Naive thymus-derived CD4-positive, alpha-beta T cell (primary cell): ENCODE results near the gene RPS6KA1. TPM values are rescaled to one million over a fixed set of nuclear protein-coding genes. Genes with fewer than 3 reads are reported as not detected.
"Not testable (repeated sequence)": the region's sequence is repeated elsewhere in the genome, so short reads cannot be mapped to it uniquely, and the experiment has no call there.

Experiments
- ATAC-seq: fragments of 150-1000 bp; cut with Tn5 transposase; 2 replicates; pipeline ENCODE4 v1.10.0; 2021; ENCODE audit warnings: mild to moderate bottlenecking, moderate library complexity
- CTCF ChIA-PET: fragments of 350-600 bp; sonication (Branson Sonifier 250); formaldehyde crosslinking; loops from one replicate; lab custom pipeline; 2021; ENCODE audit warnings: antibody characterized with exemption; lab: Charles Lee
- POLR2A ChIA-PET: fragments of 350-600 bp; sonication (Branson Sonifier 250); formaldehyde crosslinking; loops from one replicate; lab custom pipeline; 2021; ENCODE audit warnings: antibody characterized with exemption, inconsistent platforms; lab: Charles Lee
- DNase-seq, 9 donors: peaks; one replicate each; pipeline versions ENCODE4 v3.0.0 to v3.0.0-alpha.2; 2020 to 2022; ENCODE audit warnings: mixed read lengths in 1 of 9
- H3K27ac ChIP-seq: one replicate; pipeline ENCODE4 v1.7.0; 2013; ENCODE audit warnings: mild to moderate bottlenecking, low read depth, low read length, moderate library complexity
- H3K27me3 ChIP-seq, 2 donors: one replicate each; pipeline ENCODE4 v1.7.0; 2013; ENCODE audit warnings: low read length in 2 of 2, mild to moderate bottlenecking in 2 of 2, moderate library complexity in 2 of 2; ENCODE audit not compliant: control insufficient read depth in 2 of 2, insufficient read depth in 2 of 2
- H3K36me3 ChIP-seq, 3 experiments: 1 replicate in 2 of 3; 2 replicates in 1 of 3; pipeline ENCODE4 v1.7.0; 2013; ENCODE audit warnings: low read length in 3 of 3, mild to moderate bottlenecking in 3 of 3, moderate library complexity in 1 of 3; ENCODE audit not compliant: insufficient read depth in 3 of 3, control insufficient read depth in 2 of 3
- H3K4me1 ChIP-seq, 2 donors: one replicate each; pipeline ENCODE4 v1.7.0; 2013; ENCODE audit warnings: low read length in 2 of 2, mild to moderate bottlenecking in 2 of 2, moderate library complexity in 1 of 2; ENCODE audit not compliant: control insufficient read depth in 2 of 2, insufficient read depth in 2 of 2
- H3K4me3 ChIP-seq: 2 replicates; pipeline ENCODE4 v1.7.0; 2013; ENCODE audit warnings: mild to moderate bottlenecking, low read length
- H3K9me3 ChIP-seq, 3 experiments: 1 replicate in 2 of 3; 2 replicates in 1 of 3; pipeline ENCODE4 v1.7.0; 2013; ENCODE audit warnings: low read length in 3 of 3; ENCODE audit not compliant: control insufficient read depth in 2 of 3
- H3K27ac Mint-ChIP-seq, 9 donors: one replicate each; pipeline ENCODE4 v1.8.0; 2020 to 2022; ENCODE audit warnings: mixed read lengths in 9 of 9, mild to moderate bottlenecking in 8 of 9, moderate library complexity in 5 of 9, inconsistent platforms in 2 of 9
- H3K27me3 Mint-ChIP-seq, 5 donors: one replicate each; pipeline ENCODE4 v1.8.0; 2021 to 2022; ENCODE audit warnings: mixed read lengths in 5 of 5, mild to moderate bottlenecking in 1 of 5
- H3K36me3 Mint-ChIP-seq, 5 donors: one replicate each; pipeline ENCODE4 v1.8.0; 2020 to 2022; ENCODE audit warnings: mixed read lengths in 5 of 5, mild to moderate bottlenecking in 3 of 5, inconsistent platforms in 1 of 5
- H3K4me1 Mint-ChIP-seq, 7 donors: one replicate each; pipeline ENCODE4 v1.8.0; 2020 to 2022; ENCODE audit warnings: mixed read lengths in 7 of 7, mild to moderate bottlenecking in 3 of 7, inconsistent platforms in 1 of 7
- H3K4me3 Mint-ChIP-seq, 10 donors: one replicate each; pipeline ENCODE4 v1.8.0; 2020 to 2022; ENCODE audit warnings: mild to moderate bottlenecking in 10 of 10, mixed read lengths in 10 of 10, moderate library complexity in 6 of 10, inconsistent platforms in 2 of 10
- H3K9me3 Mint-ChIP-seq, 11 donors: one replicate each; pipeline ENCODE4 v1.8.0; 2020 to 2022; ENCODE audit warnings: mixed read lengths in 11 of 11, mild to moderate bottlenecking in 4 of 11, inconsistent platforms in 1 of 11, moderate library complexity in 1 of 11
- intact Hi-C, 2 donors: fragments of 100-400 bp; cut with micrococcal nuclease; formaldehyde crosslinking; loops; one replicate each; pipeline ENCODE4 v1.15.1; 2023
- polyA plus RNA-seq, 2 donors: library from polyadenylated mRNA; unstranded; fragments of 300-500 nt; fragmentation: Illumina TruSeq; gene quantifications; one replicate each; pipeline ENCODE4 v1.2.3, GENCODE V29; 2021
- total RNA-seq, 6 experiments: library from RNA in 5 of 6; stranded (reverse) in 5 of 6; gene quantifications; 1 replicate in 5 of 6; 2 replicates in 1 of 6; pipeline ENCODE4 v1.2.3 and lab custom pipeline; 2021 to 2026

Gene RPS6KA1
- total and polyA plus RNA-seq, 7 experiments from 2014 or later, result 53.8 to 205 (median 109) TPM

DNA sequence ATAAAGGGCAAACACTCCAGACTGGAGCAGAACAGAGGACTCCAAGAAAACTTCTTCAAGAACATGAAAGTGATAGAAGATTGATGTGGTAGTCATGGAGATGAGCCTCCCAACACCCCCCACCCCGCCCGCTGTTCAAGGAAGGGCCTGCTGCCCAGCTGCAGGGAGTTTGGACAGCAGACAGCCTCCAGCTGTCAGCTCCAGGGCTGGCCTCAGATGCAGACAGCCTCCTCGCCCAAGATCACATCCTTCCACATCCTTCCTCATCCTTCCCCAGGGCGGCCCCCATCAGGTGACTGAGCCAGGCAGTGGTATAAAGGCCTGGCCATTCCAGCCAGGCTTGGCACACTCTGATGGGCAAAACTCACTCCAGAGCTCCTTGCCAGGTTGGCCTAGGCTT lies 32.7 kb upstream of the RPS6KA1 start:
- no peak for DNase-seq
- H3K4me1 ChIP-seq, result peaks cover 13 to 15% of the 10 kb centered on the region in 2 donors
- Mint-ChIP-seq H3K4me3 (no peak overlapping the region), H3K27me3 (no peaks in the 10 kb centered on the region), H3K4me1 (peaks cover 2 to 22% (median 5%) of the 10 kb centered on the region in 7 donors), H3K27ac (peak overlapping the region in 3 of 9 donors; percentile 45 to 62 (median 48)), H3K9me3 (no peaks in the 10 kb centered on the region), H3K36me3 (no peaks in the 10 kb centered on the region)
- H3K27ac ChIP-seq, result no peak overlapping the region
- no peaks in the 10 kb centered on the region for H3K27me3 ChIP-seq
- ChIA-PET POLR2A (interaction anchor here (0.5 to 1.9 kb wide), 2 partner anchors 24 to 122 kb away, joined by 3 to 4 read pairs; partner anchors contain the start of gene HMGN2), CTCF (no interaction called here)
- intact Hi-C loops, result no loop called here
- no peak overlapping the region for H3K4me3 ChIP-seq
- no peaks in the 10 kb centered on the region for H3K36me3 ChIP-seq
- ATAC-seq, result no peak
- H3K9me3 ChIP-seq, result no peaks in the 10 kb centered on the region

DNA sequence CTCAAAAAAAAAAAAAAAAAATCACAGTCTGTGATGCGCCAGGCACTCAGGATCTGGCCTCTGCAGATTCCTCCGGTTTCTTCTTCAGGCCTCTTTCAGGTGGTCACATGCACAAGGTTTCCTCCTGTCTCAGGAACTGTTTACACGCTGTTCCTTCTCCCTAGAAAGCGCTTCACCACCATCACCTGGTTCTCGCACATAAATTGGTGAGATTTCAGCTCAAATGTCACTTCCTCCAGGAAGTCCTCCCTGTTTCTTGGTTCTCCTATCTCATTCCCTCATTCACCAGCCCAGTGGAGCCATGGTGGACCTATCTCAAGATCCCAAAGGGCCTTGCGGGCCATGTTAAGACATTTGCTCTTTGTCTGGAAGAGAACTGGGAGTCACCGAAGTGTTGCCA lies 30.7 kb upstream of the RPS6KA1 start:
- Histone ChIP-seq H3K4me1 (peaks cover 16% of the 10 kb centered on the region in 2 donors), H3K4me3 (no peak overlapping the region), H3K27me3 (no peaks in the 10 kb centered on the region), H3K9me3 (no peaks in the 10 kb centered on the region), H3K36me3 (no peaks in the 10 kb centered on the region), H3K27ac (no peak overlapping the region)
- POLR2A ChIA-PET, result interaction anchor here (0.5 to 1.9 kb wide), 3 partner anchors 10 to 89 kb away, joined by 3 to 6 read pairs (median 4); no protein-coding TSS in a partner anchor
- ATAC-seq, result no peak
- DNase-seq, result no peak
- Mint-ChIP-seq H3K9me3 (peaks cover 0 to 2% (median 0%) of the 10 kb centered on the region in 11 donors), H3K27ac (peak overlapping the region in 5 of 9 donors; percentile 38 to 62 (median 57)), H3K4me3 (peak overlapping the region; percentile 8 to 85 (median 51)), H3K27me3 (no peaks in the 10 kb centered on the region), H3K4me1 (peaks cover 3 to 31% (median 11%) of the 10 kb centered on the region in 7 donors), H3K36me3 (no peaks in the 10 kb centered on the region)
- intact Hi-C loops, result no loop called here
- CTCF ChIA-PET, result interaction anchor here (1.1 to 3.2 kb wide), 2 partner anchors 29 to 290 kb away, joined by 3 to 15 read pairs; partner anchors contain the start of gene PIGV

DNA sequence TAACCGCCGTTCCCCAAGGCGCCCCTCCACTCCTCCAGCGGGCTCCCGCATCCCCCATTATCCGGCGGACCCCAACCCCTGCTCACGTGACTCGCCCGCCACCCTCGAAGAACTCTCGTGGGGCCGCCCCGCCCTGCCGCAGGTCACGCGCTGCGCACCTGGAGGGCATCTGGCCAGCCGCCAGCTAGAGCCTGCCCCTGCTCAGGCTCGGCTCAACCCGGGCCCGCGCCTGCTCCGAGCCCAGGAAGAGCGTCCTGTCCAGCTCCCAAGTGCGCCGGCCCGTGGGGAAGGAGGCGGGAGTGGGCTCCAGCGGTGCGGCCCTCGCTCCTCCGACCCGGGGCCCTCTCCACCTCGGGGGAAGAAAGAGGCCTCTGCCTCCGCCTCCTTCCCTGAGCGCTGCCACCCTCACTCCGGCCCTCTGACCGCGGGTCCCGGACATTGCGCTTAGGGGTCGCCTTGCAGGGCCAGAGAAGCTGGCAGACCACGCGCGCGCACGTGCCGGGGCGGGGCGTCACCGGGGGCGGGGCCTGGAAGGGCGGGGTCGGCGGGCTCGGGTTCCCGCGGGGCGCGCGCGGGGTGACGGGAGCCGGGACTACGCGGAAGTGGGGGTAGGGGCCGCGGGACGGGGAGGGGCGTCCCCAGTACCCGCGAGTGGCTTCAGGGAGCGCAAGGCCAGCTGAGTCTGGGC lies 28.9 kb upstream of the RPS6KA1 start:
- Histone ChIP-seq H3K9me3 (no peaks in the 10 kb centered on the region), H3K27ac (peak overlapping the region; percentile 90), H3K36me3 (no peaks in the 10 kb centered on the region), H3K27me3 (no peaks in the 10 kb centered on the region), H3K4me1 (peaks cover 16% of the 10 kb centered on the region in 2 donors), H3K4me3 (peak overlapping the region; percentile 95)
- ATAC-seq (peak; percentile 89), DNase-seq (peak; percentile 76 to 97 (median 86))
- H3K9me3 Mint-ChIP-seq, result peaks cover 0 to 2% (median 0%) of the 10 kb centered on the region in 11 donors
- H3K4me1 Mint-ChIP-seq, result peaks cover 1 to 31% (median 11%) of the 10 kb centered on the region in 7 donors
- POLR2A ChIA-PET, result interaction anchor here (0.6 to 3.0 kb wide), 25 partner anchors 9 to 397 kb away, joined by 3 to 40 read pairs (median 5); partner anchors contain the start of genes DHDDS, HMGN2, PIGV and RPS6KA1
- no peaks in the 10 kb centered on the region for H3K36me3 Mint-ChIP-seq
- CTCF ChIA-PET, result interaction anchor here (0.7 to 3.2 kb wide), 17 partner anchors 11 to 300 kb away, joined by 3 to 19 read pairs (median 5); partner anchors contain the start of genes HMGN2 and PIGV
- no peaks in the 10 kb centered on the region for H3K27me3 Mint-ChIP-seq
- peak overlapping the region; percentile 67 to 91 (median 88) for H3K4me3 Mint-ChIP-seq
- intact Hi-C loops, result loop anchor here (1.0 to 10.0 kb wide), 13 partner anchors 27 to 421 kb away; partner anchors contain the start of genes ARID1A (in 2 of the 2), DHDDS (in 2 of the 2), RPS6KA1 (in 2 of the 2) and HMGN2 (in 1 of the 2)
- peak overlapping the region; percentile 67 to 95 (median 91) for H3K27ac Mint-ChIP-seq

DNA sequence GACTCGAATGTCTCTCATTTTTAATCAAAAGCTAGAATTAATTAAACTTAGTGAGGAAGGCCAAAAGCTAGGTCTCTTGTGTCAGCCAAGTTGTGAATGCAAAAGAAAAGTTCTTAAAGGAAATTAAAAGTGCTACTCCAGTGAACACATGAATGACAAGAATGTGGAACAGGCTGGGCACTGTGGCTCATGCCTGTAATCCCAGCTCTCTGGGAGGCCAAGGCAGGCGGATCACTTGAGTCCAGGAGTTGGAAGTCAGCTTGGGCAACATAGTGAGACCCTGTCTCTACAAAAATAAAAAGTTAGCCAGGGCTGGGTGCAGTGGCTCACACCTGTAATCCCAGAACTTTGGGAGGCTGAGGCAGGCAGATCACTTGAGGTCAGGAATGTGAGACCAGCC lies 18.9 kb upstream of the RPS6KA1 start:
- intact Hi-C loops, H3K36me3 ChIP-seq, H3K4me3 ChIP-seq, DNase-seq, H3K36me3 Mint-ChIP-seq, H3K9me3 ChIP-seq, CTCF ChIA-PET, H3K27ac ChIP-seq, H3K27me3 Mint-ChIP-seq, H3K4me1 Mint-ChIP-seq, H3K9me3 Mint-ChIP-seq, H3K27me3 ChIP-seq, H3K27ac Mint-ChIP-seq, H3K4me1 ChIP-seq, H3K4me3 Mint-ChIP-seq, ATAC-seq: not testable (repeated sequence)
- POLR2A ChIA-PET, result interaction anchor here (0.9 to 1.1 kb wide), 2 partner anchors 11 to 14 kb away, joined by 3 read pairs; no protein-coding TSS in a partner anchor

DNA sequence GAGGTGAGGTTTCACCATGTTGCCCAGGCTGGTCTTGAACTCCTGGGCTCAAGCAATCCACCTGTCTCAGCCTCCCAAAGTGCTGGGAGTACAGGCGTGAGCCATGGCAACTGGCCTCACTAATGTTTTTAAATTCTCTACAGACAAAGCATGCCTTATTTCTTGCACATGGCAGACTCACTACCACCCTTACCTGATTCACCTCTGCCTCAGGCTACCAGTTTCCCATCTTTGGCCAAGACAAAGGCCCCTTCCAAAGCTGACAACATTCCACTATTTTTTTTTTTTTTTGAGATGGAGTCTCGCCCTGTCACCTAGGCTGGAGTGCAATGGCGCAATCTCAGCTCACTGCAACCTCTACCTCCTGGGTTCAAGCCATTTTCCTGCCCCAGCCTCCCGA lies 13.7 kb upstream of the RPS6KA1 start:
- H3K4me1 Mint-ChIP-seq, intact Hi-C loops, H3K27ac ChIP-seq, H3K4me3 Mint-ChIP-seq, H3K36me3 Mint-ChIP-seq, H3K36me3 ChIP-seq, POLR2A ChIA-PET, H3K9me3 Mint-ChIP-seq, H3K27me3 ChIP-seq, ATAC-seq, H3K27ac Mint-ChIP-seq, H3K4me1 ChIP-seq, H3K4me3 ChIP-seq, DNase-seq, H3K9me3 ChIP-seq, CTCF ChIA-PET: not testable (repeated sequence)
- H3K27me3 Mint-ChIP-seq, result peaks cover 0 to 11% (median 0%) of the 10 kb centered on the region in 5 donors

DNA sequence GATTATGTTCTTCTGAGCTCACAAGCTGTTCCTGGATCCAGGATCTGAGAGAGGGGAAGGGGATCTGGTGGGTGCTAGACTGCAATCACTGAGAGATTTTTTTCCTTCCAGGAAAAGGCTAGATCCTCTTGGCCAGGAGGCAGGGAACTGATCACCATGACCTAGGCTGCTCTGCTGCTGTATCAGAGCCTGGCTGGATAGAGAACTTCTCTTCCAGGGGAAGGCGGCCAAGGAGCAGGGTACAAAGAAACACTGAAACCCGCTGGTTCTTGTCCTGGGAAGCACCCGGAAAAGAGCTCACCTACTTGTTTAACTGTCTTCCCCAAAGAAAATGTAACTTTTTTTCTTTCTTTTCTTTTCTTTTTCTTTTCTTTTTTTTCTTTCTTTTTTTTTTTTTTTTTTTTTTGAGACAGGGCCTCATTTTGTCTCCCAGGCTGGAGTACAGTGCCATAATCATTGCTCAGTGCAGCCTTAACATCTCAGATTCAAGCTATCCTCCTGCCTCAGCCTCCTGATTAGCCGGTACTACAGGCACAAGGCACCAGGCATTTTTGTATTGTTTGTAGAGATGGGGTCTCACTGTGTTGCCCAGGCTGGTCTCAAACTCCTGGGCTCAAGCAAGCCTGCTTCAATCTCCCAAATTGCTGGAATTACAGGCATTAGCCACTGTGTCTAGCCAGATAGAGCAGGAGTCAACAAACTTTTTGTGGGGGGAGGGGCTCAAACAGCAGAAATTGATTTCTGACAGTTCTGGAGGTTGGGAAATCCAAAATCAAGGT lies 12.4 kb upstream of the RPS6KA1 start:
- CTCF ChIA-PET, result interaction anchor here (0.6 kb wide), 1 partner anchor 21 kb away, joined by 3 read pairs; no protein-coding TSS in a partner anchor

More for the DNA sequence above, 12.4 kb upstream of the RPS6KA1 start:
- POLR2A ChIA-PET, result no interaction called here
- H3K36me3 ChIP-seq, result no peaks in the 10 kb centered on the region
- H3K27ac ChIP-seq, result no peak overlapping the region
- H3K27me3 ChIP-seq, result no peaks in the 10 kb centered on the region
- H3K4me1 ChIP-seq, result no peaks in the 10 kb centered on the region
- no peaks in the 10 kb centered on the region for H3K36me3 Mint-ChIP-seq
- H3K4me3 ChIP-seq, result no peak overlapping the region
- ATAC-seq (no peak), DNase-seq (no peak)
- H3K9me3 Mint-ChIP-seq, result peaks cover 0 to 6% (median 0%) of the 10 kb centered on the region in 11 donors
- H3K27me3 Mint-ChIP-seq, result peaks cover 0 to 17% (median 0%) of the 10 kb centered on the region in 5 donors
- no peak overlapping the region for H3K4me3 Mint-ChIP-seq
- H3K9me3 ChIP-seq, result no peaks in the 10 kb centered on the region
- no peak overlapping the region for H3K27ac Mint-ChIP-seq
- H3K4me1 Mint-ChIP-seq, result no peaks in the 10 kb centered on the region
- intact Hi-C loops, result no loop called here
